GM21717 (cell line): ENCODE measurements around the gene SPAG7.
"Not testable (repeated sequence)": the region's sequence is repeated elsewhere in the genome, so short reads cannot be mapped to it uniquely, and the experiment has no call there.

Experiments used
- ATAC-seq: cut with Tn5 transposase; IDR thresholded peaks from one replicate; pipeline ENCODE4 v1.9.1; 2021; ENCODE audit warnings: mild to moderate bottlenecking, moderate library complexity; ENCODE audit not compliant: unreplicated experiment

SPAG7 gene

GRCh38 chr17:4938688-4939545 is 28.7 kb downstream of the SPAG7 start:
- no peak for ATAC-seq

GRCh38 chr17:4938069-4938491 is 29.5 kb downstream of the SPAG7 start:
- no peak for ATAC-seq

- no peak for ATAC-seq
Measured at GRCh38 chr17:4937553-4937952, 30.1 kb downstream of the SPAG7 start.

GRCh38 chr17:4936436-4936835 is 31.2 kb downstream of the SPAG7 start:
- ATAC-seq, result no peak

GRCh38 chr17:4935650-4936049 is 32.0 kb downstream of the SPAG7 start:
- no peak for ATAC-seq

- ATAC-seq, result no peak
Measured at GRCh38 chr17:4934173-4934979, 33.2 kb downstream of the SPAG7 start.

- no peak for ATAC-seq
Measured at GRCh38 chr17:4933646-4934045, 34.0 kb downstream of the SPAG7 start.

- ATAC-seq, result no peak
Measured at GRCh38 chr17:4932756-4933155, 34.9 kb downstream of the SPAG7 start.

- no peak for ATAC-seq
Measured at GRCh38 chr17:4931963-4932362, 35.7 kb downstream of the SPAG7 start, which contains the start of gene GP1BA. TSS of gene GP1BA (plus strand) at chr17:4932277. CDS start at chr17:4932605, 328 bp downstream.

GRCh38 chr17:4928881-4929280 is 38.7 kb downstream of the SPAG7 start:
- no peak for ATAC-seq

GRCh38 chr17:4926577-4927335 is 40.9 kb downstream of the SPAG7 start:
- not testable (repeated sequence) for ATAC-seq

- ATAC-seq, result no peak
Measured at GRCh38 chr17:4921320-4921719, 46.3 kb downstream of the SPAG7 start.

GRCh38 chr17:4920351-4921048 is 47.1 kb downstream of the SPAG7 start:
- ATAC-seq, result no peak

GRCh38 chr17:4919511-4920047 is 48.0 kb downstream of the SPAG7 start:
- no peak for ATAC-seq

GRCh38 chr17:4914551-4914950 is 53.1 kb downstream of the SPAG7 start:
- ATAC-seq, result not testable (repeated sequence)

- no peak for ATAC-seq
Measured at GRCh38 chr17:4913994-4914393, 53.6 kb downstream of the SPAG7 start.
